ENCODE data around the gene DLG2.

DNA sequence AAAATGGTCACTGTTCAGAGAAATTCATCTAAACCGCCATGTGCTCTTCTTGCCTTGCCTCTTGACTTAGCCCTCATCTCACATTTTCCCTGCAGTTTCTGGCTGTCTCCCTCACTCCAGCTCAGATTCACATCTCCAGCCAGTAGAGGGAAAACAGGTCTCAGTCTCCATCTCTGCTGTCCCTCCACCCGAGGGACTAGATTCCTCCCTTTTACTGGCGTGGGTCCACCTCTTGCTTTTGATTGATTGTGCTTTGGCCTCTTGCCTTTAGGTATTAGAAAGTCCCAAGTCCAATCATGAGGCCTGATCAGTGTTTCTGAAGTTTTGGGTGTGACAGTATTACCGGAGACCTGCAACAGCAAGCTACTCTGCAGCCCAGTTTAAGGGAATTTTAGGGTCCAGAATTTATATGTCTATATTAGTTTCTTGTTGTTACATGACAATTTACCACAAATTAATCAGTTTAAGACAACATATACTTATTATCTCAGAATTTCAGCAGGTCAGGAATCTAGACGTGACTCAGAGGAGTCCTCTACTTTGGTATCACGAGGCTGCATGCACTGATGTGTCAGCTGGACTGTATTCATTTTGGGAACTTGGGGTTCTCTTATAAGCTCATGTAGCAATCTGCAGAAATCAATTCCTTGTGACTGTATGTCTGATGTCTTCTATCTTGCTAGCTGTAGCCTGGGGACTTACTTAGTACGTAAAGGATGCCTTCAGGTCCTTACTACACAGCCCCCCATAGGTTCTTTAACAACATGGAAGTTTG is 1535.7 kb downstream of the DLG2 start:
- TF ChIP-seq, protein P1, sequence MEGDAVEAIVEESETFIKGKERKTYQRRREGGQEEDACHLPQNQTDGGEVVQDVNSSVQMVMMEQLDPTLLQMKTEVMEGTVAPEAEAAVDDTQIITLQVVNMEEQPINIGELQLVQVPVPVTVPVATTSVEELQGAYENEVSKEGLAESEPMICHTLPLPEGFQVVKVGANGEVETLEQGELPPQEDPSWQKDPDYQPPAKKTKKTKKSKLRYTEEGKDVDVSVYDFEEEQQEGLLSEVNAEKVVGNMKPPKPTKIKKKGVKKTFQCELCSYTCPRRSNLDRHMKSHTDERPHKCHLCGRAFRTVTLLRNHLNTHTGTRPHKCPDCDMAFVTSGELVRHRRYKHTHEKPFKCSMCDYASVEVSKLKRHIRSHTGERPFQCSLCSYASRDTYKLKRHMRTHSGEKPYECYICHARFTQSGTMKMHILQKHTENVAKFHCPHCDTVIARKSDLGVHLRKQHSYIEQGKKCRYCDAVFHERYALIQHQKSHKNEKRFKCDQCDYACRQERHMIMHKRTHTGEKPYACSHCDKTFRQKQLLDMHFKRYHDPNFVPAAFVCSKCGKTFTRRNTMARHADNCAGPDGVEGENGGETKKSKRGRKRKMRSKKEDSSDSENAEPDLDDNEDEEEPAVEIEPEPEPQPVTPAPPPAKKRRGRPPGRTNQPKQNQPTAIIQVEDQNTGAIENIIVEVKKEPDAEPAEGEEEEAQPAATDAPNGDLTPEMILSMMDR (IDR thresholded peaks at IDR 0.05) = no peak
- TF ChIP-seq ZFX (IDR thresholded peaks at IDR 0.05; ENCODE audit: borderline replicate concordance) = no peak

All from 22Rv1 (cell line).